ENCODE results near the gene CCND3.

DNA sequence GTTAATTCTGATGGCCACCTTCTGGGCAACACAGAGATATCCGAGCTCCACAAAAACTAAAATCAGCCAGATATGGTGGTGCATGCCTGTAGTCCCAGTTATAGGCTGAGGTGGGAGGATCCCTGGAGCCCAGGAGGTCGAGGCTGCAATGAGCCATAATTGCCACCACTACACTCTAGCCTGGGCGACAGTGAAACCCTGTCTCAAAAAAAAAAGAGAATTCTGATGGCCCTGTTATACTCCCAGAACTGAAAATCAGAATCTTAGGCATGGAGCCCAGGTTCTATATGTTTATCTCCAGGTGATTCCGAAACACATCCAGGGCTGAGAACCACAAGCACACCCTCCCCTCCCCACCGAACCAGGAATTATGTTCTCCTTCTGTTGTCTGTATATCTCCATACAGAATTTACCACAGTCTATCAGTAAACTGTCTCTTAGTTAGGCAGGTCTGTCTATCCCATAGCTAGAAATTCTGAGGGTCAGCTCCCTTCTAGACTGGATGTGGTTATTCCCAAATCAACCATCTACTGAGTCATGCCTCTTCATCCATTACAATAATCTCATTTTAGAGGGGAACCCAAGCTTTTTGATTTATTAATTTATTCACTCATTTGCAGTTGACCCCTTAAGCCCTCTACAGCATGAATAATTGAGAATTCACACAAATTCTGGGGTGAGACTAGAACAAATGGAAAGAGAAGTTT is 24.8 kb upstream of the CCND3 start:
- TF ChIP-seq, protein P1, sequence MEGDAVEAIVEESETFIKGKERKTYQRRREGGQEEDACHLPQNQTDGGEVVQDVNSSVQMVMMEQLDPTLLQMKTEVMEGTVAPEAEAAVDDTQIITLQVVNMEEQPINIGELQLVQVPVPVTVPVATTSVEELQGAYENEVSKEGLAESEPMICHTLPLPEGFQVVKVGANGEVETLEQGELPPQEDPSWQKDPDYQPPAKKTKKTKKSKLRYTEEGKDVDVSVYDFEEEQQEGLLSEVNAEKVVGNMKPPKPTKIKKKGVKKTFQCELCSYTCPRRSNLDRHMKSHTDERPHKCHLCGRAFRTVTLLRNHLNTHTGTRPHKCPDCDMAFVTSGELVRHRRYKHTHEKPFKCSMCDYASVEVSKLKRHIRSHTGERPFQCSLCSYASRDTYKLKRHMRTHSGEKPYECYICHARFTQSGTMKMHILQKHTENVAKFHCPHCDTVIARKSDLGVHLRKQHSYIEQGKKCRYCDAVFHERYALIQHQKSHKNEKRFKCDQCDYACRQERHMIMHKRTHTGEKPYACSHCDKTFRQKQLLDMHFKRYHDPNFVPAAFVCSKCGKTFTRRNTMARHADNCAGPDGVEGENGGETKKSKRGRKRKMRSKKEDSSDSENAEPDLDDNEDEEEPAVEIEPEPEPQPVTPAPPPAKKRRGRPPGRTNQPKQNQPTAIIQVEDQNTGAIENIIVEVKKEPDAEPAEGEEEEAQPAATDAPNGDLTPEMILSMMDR (IDR thresholded peaks at IDR 0.05), result no peak
- no peak for TF ChIP-seq POLR2A (IDR thresholded peaks at IDR 0.05)
